Fibroblast of skin of left quadriceps (primary cell): Measurements from ENCODE around the gene VEGFA.
A peak's percentile ranks its signal among the peaks of the same experiment; 100 is the strongest.
"Not testable (repeated sequence)": the region's sequence is repeated elsewhere in the genome, so short reads cannot be mapped to it uniquely, and the experiment has no call there.

Experiments used
- DNase-seq, 2 experiments: peaks; one replicate each; pipeline ENCODE4 v3.0.0-alpha.2; 2013; ENCODE audit warnings: low read depth in 2 of 2

Gene VEGFA

GRCh38 chr6:43803055-43803782, 33.2 kb downstream of the VEGFA start:
- DNase-seq, result no peak

DNA sequence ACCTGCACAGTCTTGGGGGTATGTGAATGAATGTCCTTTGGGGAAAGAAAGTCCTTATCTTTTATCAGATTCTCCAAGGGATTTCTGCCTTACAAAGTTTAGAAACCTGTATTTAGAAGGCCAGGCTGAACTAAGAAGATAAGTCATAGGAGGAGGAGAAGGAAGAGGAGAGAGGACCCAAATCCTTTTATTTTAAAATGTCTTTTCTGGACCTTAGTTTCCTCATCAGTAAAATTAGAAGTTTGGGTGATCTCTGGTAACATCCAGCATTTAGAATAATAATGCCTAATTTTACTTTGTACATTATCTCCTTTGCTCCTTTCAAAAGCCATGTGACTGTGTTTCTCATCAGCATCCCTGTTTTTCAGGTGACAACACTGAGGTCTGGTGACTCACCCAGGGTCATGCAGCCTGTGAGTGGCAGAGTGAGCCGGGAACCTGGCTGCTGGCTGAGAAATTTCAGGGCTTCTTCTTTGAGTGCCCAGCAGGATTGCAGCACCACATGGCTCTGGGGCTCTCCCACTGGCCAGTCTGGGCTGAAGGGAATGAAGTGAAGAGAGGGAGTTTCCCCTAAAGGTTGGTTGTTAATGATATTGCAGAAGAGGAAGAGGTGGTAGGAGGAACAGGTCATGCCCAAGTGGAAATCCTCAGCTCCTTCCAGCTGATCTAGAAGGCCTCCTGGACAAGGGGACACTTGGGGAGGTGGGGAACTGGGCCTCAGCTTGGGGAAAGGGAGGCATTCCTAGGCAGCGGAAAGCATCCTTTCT, 34.0 kb downstream of the VEGFA start:
- no peak for DNase-seq

GRCh38 chr6:43804550-43805223, 34.7 kb downstream of the VEGFA start:
- DNase-seq, result no peak

DNA sequence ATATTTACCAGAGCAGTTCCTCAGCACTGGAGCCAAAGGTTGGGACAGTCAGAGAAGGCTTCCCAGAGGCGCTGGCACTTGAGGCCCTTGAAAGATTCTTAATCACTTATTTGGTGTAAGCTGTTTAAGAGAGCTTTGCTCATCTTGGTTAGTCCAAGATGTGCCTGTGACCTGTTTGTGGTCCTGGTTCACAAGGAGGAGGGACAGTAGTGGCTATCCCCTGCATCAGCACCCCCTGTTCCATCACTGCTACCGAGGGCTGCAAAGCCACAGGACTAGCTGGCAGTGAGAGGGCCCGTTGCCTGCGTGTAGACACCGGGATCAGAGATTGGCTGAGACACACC, 35.7 kb downstream of the VEGFA start:
- no peak for DNase-seq

DNA sequence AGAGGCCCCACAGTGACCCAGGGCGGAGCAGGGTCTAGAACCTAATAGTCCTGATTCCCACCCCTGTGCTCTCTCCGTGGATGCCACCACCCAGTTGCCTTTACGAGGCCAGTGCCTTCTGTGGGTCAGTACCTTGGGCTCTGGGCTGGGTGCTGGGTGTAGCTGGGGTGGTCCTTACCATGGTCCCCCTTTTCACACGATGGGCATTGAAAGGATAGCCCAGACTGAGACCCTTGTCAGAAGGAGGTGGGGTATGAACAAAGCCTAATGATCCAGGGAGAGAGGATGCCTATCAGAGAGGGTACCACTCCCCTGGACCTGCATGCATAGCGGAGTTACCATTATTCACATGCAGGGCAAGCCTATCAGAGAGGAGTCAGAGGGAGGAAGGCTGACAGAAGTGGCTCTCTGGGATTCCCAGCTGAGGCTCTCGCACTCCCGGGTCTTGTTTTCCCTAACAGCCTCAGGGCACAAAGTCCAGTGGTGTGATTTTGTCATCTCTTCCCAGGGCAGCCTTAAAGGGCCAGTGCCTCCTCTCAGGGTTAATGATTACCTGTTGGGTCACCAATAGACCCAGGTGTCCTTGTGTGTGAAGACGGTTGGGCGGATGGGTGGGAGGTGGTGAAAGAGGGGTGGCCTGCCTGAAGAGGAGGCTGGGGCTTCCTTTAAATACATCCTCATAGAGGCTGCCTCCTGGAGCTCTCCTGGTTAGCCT, 36.2 kb downstream of the VEGFA start:
- no peak for DNase-seq

DNA sequence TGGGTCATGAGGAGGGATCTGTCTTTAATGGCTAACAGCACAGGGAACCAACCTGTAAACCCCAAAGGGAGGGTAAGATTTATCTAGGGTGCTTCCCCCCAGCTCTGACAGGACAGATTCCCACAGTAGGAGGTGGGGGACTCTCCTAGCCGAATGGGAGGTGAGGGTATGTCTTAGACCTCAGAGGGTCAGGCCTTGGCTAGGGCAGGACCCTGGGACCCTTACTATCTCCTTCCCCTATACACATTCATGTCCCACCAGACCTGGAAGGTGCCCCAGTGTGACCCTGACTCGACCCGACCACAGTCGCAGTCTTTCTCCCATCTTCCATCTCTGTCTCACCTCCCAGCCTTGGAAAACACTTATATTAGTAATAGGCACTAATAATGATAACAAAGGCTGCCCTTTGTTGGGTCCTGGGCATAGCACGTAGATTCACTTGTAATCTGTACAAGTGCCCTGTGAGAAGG, 36.8 kb downstream of the VEGFA start:
- no peak for DNase-seq

DNA sequence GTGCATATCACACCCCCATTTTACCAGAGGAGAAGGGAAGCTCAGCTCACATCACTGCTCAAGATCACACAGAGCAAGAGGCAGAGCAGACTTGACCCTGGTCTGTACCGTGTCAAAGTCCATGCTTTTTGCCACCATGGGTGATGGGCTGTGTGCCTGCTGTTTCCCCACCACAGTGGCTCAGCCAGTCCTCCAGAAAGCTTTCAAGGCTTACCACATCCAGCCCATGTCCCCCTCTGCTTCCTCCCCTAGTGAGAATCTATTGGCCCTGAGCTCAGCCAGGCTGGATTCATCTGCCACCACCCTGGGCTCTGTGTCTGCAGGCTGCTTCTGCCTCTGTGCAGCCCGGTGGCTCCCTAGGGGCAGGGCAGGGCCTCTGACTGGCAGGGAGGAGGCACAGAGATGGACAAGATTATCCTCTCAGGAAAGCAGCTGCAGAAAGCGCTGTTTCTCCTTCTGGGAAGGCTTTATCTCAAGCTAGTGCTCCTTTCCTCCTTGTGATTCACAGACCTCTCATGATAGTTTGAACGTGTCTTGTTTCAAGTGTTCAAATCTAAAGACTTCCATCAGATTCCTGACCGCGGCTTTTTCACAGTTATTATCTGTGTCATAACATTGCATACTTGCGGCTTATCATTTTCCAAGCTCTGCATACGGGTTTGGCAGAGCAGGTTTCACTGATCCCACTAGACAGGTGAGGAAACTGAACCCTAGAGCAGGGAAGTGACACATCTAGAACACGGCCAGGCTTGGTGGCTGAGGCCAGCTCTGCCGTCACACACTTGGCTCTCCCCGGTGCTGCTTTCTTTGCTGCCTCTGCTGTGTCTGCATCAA, 37.4 kb downstream of the VEGFA start:
- no peak for DNase-seq

- no peak for DNase-seq
These were observed 38.4 kb downstream of the VEGFA start for GRCh38 chr6:43808412-43808811.

GRCh38 chr6:43809417-43810305, 39.6 kb downstream of the VEGFA start:
- peak in 1 of 2 experiments; percentile 20 for DNase-seq

- no peak for DNase-seq
These were observed 41.1 kb downstream of the VEGFA start for GRCh38 chr6:43810965-43811732.

DNA sequence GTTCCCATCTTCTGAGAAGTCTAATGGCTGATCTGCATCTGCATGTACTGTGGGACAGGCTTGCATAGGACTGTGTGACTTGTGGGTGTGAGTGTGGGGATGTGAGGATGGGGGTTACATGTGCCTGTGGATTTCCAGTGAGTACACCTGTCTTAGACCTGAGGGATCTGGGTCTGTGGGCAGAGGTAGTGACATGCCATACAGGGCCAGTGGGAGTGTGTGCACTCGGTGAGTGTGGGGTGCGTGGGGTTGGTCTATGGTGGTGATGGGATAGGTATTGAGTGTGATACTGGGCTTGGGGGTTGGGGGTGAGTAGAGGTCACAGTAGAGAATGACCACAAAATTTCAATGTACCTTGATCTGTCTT, 41.7 kb downstream of the VEGFA start:
- no peak for DNase-seq

- DNase-seq, result no peak
These were observed 43.0 kb downstream of the VEGFA start for GRCh38 chr6:43812850-43813578.

GRCh38 chr6:43814111-43814510, 44.1 kb downstream of the VEGFA start:
- DNase-seq, result no peak

- no peak for DNase-seq
These were observed 44.9 kb downstream of the VEGFA start for GRCh38 chr6:43814865-43815264.

DNA sequence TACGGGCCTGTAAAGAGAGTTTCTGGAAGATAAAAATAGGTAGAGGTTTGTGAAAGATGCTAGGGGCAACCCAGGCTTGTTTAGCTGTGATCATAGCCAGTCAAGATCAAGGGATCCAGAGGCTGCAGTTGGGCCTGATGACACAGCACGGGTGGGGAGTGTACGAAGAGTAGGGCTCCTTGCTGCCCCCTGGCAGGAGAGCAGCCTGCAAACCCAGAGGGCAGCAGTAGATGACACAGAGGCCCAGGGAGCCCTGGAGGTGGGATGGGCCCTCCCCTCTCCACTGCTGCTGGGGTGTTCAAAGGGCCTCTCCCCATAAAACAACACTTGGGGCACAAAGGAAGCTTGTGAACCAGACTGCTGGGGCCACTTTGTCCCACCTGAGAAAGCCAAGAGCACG, 47.2 kb downstream of the VEGFA start:
- no peak for DNase-seq

GRCh38 chr6:43818973-43819372, 49.0 kb downstream of the VEGFA start:
- DNase-seq, result not testable (repeated sequence)

DNA sequence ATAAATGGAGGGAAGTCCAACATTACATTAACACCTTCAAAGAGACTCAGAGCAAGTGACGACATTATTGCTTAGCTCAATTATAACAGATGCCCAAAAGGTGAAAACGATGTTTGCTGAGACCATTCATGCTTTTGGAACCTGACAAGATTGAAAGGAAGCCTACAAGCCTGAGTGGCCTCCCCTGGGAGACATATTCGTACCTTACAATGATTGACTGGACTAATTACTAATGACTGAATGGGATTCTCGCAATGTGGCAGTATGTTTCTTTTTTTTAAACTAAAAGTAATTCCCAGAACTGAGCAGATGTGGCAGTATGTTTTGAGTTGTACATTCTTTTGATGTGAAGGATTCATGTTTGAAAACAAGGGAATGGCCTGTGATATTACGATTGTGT, 49.9 kb downstream of the VEGFA start:
- no peak for DNase-seq

- DNase-seq, result no peak
These were observed 50.5 kb downstream of the VEGFA start for GRCh38 chr6:43820486-43820885.
